Pancreas (tissue), 10 donors: Measurements from ENCODE around the gene CFAP46. TPM values are rescaled to one million over a fixed set of nuclear protein-coding genes. Genes with fewer than 3 reads are reported as not detected.
"Not testable (repeated sequence)": the region's sequence is repeated elsewhere in the genome, so short reads cannot be mapped to it uniquely, and the experiment has no call there.

ENCODE experiments used
- ATAC-seq, 4 donors: fragments of 200-7000 bp; cut with Tn5 transposase; one replicate each; pipeline versions ENCODE4 v1.8.0 to v1.9.1; 2020; ENCODE audit warnings: mild to moderate bottlenecking in 4 of 4, moderate library complexity in 4 of 4
- DNase-seq, 6 donors: peaks; one replicate each; pipeline ENCODE4 v3.0.0-alpha.2; 2020
- FAIRE-seq: peaks from 2 replicates; lab custom pipeline; 2012; peaks lifted over from hg19 to GRCh38; lab: Jason Lieb, UNC
- H3K27ac ChIP-seq, 4 donors: fragments of 200-600 bp; sonication (generic); 1 replicate in 3 of 4; 2 replicates in 1 of 4; pipeline versions ENCODE4 v1.5.0 to v1.8.0; 2020
- H3K27me3 ChIP-seq, 4 donors: fragments of 200-600 bp; one replicate each; pipeline ENCODE4 v1.8.0; 2021
- H3K36me3 ChIP-seq, 3 donors: fragments of 200-600 bp; sonication (generic) in 1 of 3; one replicate each; pipeline versions ENCODE4 v1.5.0 to v1.8.0; 2020 to 2021
- H3K4me1 ChIP-seq, 3 donors: fragments of 200-600 bp; one replicate each; pipeline ENCODE4 v1.8.0; 2021
- H3K4me3 ChIP-seq, 4 donors: fragments of 200-600 bp; sonication (generic) in 2 of 4; one replicate each; pipeline versions ENCODE4 v1.5.0 to v1.8.0; 2020 to 2021
- H3K9me3 ChIP-seq, 4 donors: fragments of 200-600 bp; one replicate each; pipeline ENCODE4 v1.8.0; 2021
- CTCF ChIP-seq, 4 donors: fragments of 200-600 bp; sonication (generic) in 3 of 4; IDR thresholded peaks; one replicate each; pipeline versions ENCODE4 v1.5.0 to v1.8.0; 2021; ENCODE audit warnings: antibody characterized with exemption in 4 of 4
- WGBS, 2 donors: extraction: QIAGEN DNeasy Blood & Tissue Kit; methylation state at CpG; one replicate each; pipeline ENCODE4 v1.1.7; 2013; 5-methylcytosine and 5-hydroxymethylcytosine counted together
- intact Hi-C, 3 donors: fragments of 100-400 bp; cut with DNase I; formaldehyde crosslinking; loops; one replicate each; pipeline versions ENCODE4 v1.11.1 to v1.14.2; 2022
- polyA plus RNA-seq, 2 donors: library from polyadenylated mRNA; stranded (reverse); fragments of 200-250 nt; gene quantifications; one replicate each; pipeline ENCODE4 v1.2.3, GENCODE V29; 2013
- total RNA-seq, 6 donors: library from RNA; stranded (reverse); fragmentation: NEBNext Ultra II Directional in 4 of 6; extraction: Animal tissue kit (Norgen Biotek cat#: 25700) in 4 of 6; gene quantifications; one replicate each; pipeline versions ENCODE4 v1.2.1 to v1.2.4, GENCODE V29; 2021 to 2023
- donor health status: healthy with polysubstance abuse.
- donor health status: DM: no; HTN: no; CAD: no; lungs with moderate emphysema.
- donor health status: DM: no; HTN: no; CAD: no.
- donor health status: control.
- donor health status: control.
- donor health status: Bipolar disorder and iron deficiency.
- donor health status: DM: yes; HTN: yes; CAD: no.
- donor health status: DM: no; HTN: no; CAD: no.
- donor health status: DM: no; HTN: no; CAD: no.
- donor health status: DM: yes; HTN: yes; CAD: no.

The CFAP46 gene
- total and polyA plus RNA-seq, 8 donors, result 0.39 to 1.6 (median 1.0) TPM

GRCh38 chr10:132890301-132890700 is 52.1 kb downstream of the CFAP46 start:
- H3K4me3 ChIP-seq, result no peak overlapping the region
- ATAC-seq, result no peak
- DNase-seq, result peak in 1 of 6 donors; percentile 16
- no peak for TF ChIP-seq CTCF (IDR thresholded peaks at IDR 0.05)
- no peak for FAIRE-seq
- no peak overlapping the region for H3K27ac ChIP-seq
- no peaks in the 10 kb centered on the region for H3K4me1 ChIP-seq
- peaks cover 0 to 5% (median 0%) of the 10 kb centered on the region in 4 donors for H3K27me3 ChIP-seq
- H3K36me3 ChIP-seq, result no peaks in the 10 kb centered on the region
- intact Hi-C loops, result no loop called here
- no peaks in the 10 kb centered on the region for H3K9me3 ChIP-seq
- 56 to 57% methylated on average over 9 of the region's 9 CpGs for WGBS, 2 donors

DNA sequence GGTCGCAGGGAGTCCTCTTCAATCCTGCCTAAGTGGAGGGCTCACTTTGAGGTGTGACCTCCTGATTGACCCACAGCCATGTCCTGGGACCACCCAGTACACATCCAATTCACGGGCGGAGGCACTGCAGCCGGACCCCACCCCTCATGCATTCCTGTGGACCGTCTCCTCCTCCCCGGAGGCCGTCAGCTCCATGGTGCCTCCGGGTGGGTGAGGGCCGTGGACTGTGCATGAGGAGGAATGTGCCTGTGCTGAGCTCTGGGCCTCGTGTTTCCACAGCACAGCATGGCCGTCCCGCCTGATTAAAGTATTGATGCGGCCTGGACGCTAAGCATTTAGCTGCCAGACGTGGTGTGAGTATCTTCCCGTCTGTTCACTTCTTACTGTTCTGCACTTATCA is 52.8 kb downstream of the CFAP46 start:
- H3K27me3 ChIP-seq, result peaks cover 0 to 5% (median 0%) of the 10 kb centered on the region in 4 donors

DNA sequence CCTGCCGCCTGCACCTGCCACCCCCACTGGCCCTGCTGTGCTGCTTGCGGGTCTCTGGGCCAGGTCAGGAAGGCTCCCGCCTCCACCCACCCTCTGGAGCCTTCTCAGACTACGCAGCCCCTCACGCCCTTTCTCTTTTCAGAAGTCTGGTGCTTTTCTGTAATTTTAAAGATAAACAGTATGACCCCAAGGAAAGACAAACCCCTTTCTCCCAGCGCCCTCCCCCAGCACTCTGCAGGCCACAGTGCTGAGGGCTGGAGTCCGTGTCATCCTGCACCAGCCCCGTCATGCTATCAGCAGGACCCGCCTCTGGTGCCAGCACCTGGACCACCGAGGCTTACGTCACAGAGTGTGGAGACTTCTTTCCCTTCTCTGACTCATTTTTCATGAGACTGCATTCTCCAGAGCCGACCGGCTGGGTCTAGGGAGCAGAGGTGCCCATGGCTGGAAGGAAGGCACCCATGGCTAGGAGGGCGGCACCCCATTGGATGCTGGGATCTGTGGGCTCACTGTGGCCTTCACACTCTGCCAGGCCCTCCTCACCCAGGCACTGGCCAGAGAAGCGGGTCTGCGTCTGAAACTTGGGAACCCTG is 53.4 kb downstream of the CFAP46 start:
- no peak overlapping the region for H3K4me3 ChIP-seq
- DNase-seq, result peak in 1 of 6 donors; percentile 41
- FAIRE-seq, result no peak
- H3K9me3 ChIP-seq, result no peaks in the 10 kb centered on the region
- intact Hi-C loops, result no loop called here
- WGBS, 2 donors, result 54 to 65% methylated on average over 16 of the region's 16 CpGs
- no peak overlapping the region for H3K27ac ChIP-seq
- no peak for TF ChIP-seq CTCF (IDR thresholded peaks at IDR 0.05)
- H3K4me1 ChIP-seq, result no peaks in the 10 kb centered on the region
- H3K27me3 ChIP-seq, result peaks cover 0 to 5% (median 0%) of the 10 kb centered on the region in 4 donors
- no peak for ATAC-seq
- H3K36me3 ChIP-seq, result no peaks in the 10 kb centered on the region

More for the DNA sequence above, 52.8 kb downstream of the CFAP46 start:
- no peak for TF ChIP-seq CTCF (IDR thresholded peaks at IDR 0.05)
- no peaks in the 10 kb centered on the region for H3K36me3 ChIP-seq
- no peak overlapping the region for H3K4me3 ChIP-seq
- intact Hi-C loops, result no loop called here
- 34 to 44% methylated on average over 16 of the region's 16 CpGs for WGBS, 2 donors
- H3K9me3 ChIP-seq, result no peaks in the 10 kb centered on the region
- no peak overlapping the region for H3K27ac ChIP-seq
- no peak for ATAC-seq
- peak in 1 of 6 donors; percentile 33 for DNase-seq
- FAIRE-seq, result no peak
- H3K4me1 ChIP-seq, result no peaks in the 10 kb centered on the region

GRCh38 chr10:132888446-132888845 is 53.9 kb downstream of the CFAP46 start:
- H3K9me3 ChIP-seq, H3K27ac ChIP-seq, H3K36me3 ChIP-seq, H3K4me3 ChIP-seq, H3K4me1 ChIP-seq, H3K27me3 ChIP-seq, ATAC-seq, intact Hi-C loops, FAIRE-seq: not testable (repeated sequence)
- DNase-seq, result peak in 1 of 6 donors; percentile 23
- WGBS, 2 donors, result 82 to 86% methylated on average over 10 to 16 of the region's 16 CpGs

DNA sequence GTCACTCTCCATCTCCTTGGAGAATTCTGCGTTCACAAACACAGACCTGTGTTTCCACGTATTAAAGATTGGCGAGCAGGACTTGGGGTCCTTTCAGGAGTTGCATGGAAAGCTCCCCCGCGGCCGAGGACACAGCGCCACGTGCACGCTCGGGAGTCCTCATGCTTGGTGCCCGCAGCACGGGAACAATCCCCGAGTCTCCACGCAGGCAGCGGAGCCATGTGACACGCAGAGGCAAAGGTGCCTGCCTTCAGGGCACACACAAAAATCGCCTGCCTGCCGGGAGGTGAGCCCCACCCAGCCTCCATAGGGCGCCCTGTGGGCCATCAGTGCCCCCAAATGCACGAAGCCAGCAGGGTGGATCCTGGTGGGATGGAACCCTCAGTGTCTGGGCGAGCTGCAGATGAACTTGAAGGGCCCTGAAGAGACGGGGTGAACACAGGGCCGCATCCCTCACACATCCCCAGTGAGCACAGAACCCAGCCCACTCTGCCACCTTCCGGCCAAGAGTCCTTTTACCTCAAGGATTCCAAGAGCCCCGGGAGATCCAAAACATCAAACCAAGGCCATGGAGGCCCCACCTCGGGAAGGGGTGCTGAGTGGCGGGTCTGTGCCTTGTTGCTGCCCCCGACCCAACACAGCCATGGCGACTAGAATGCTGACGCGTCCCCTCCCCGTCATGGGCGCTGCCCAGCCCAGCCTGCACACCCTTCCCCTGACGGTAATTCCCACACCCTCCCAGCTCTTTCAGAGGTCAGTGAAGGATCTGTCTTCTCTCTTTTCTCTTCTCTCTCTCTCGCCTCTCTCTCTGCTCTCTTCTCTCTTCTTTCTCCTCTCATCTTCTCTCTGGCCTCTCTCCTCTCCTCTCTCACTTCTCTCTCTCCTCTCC is 55.9 kb downstream of the CFAP46 start:
- DNase-seq, result peak in 1 of 6 donors; percentile 52
- intact Hi-C loops, result no loop called here
- Histone ChIP-seq H3K27ac (no peak overlapping the region), H3K4me3 (no peak overlapping the region), H3K36me3 (no peaks in the 10 kb centered on the region), H3K27me3 (peaks cover 0 to 4% (median 0%) of the 10 kb centered on the region in 4 donors), H3K4me1 (no peaks in the 10 kb centered on the region), H3K9me3 (no peaks in the 10 kb centered on the region)
- FAIRE-seq, result no peak
- 51 to 54% methylated on average over 35 of the region's 35 CpGs for WGBS, 2 donors
- no peak for ATAC-seq
- no peak for TF ChIP-seq CTCF (IDR thresholded peaks at IDR 0.05)
